ENCODE results near the gene MN1.

Gene MN1

DNA sequence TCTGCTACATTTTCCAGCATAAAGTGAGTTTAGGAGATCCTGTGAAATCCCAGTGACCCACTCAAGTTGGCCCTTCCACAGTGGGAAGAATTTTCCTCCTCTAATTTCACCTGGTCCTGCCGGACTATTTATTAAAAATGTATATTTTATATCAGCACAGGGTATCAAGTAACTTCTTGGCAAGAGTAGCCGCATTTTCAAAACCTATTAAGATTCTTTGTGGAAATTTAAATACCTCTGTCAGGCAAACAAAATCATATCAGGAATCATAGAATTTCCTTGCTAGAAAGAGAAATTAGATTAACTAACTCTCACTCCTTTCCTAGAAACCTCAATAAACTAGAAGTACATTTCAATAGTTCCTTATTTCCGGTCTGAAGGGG is 9.7 kb downstream of the MN1 start:
- no peaks in the 10 kb centered on the region for H3K4me1 ChIP-seq (ENCODE audit: insufficient read depth, low read length)
- no peak for ATAC-seq (ENCODE audit: insufficient read depth, low read depth)
- H3K4me2 ChIP-seq (ENCODE audit: insufficient read depth, low read length) = no peak overlapping the region
- H3K36me3 ChIP-seq (ENCODE audit: insufficient read depth, low read length) = no peaks in the 10 kb centered on the region
- H3K27ac ChIP-seq (ENCODE audit: low read length) = no peak overlapping the region
- no peaks in the 10 kb centered on the region for H3K9me3 ChIP-seq (ENCODE audit: insufficient read depth, low read length, severe bottlenecking)
- no peak overlapping the region for H2AFZ ChIP-seq (ENCODE audit: low read depth, low read length)
- no peaks in the 10 kb centered on the region for H3K79me2 ChIP-seq (ENCODE audit: insufficient read depth, low read length)
- no peaks in the 10 kb centered on the region for H4K20me1 ChIP-seq (ENCODE audit: insufficient read depth, low read length)
- no peak for DNase-seq
- no peak for TF ChIP-seq CTCF (IDR thresholded peaks at IDR 0.05; ENCODE audit: borderline replicate concordance, extremely low read depth, low read length, poor library complexity, severe bottlenecking)
- no peak for TF ChIP-seq EZH2 (IDR thresholded peaks at IDR 0.05; ENCODE audit: borderline replicate concordance, low read depth, low read length, severe bottlenecking)
- peaks cover 15% of the 10 kb centered on the region for H3K27me3 ChIP-seq (ENCODE audit: insufficient read depth, low read length, poor library complexity)
- H3K9ac ChIP-seq (ENCODE audit: low read depth, low read length) = no peak overlapping the region
- H3K4me3 ChIP-seq (ENCODE audit: low read depth in 1 of 2, low read length in 2 of 2) = no peak overlapping the region

DNA sequence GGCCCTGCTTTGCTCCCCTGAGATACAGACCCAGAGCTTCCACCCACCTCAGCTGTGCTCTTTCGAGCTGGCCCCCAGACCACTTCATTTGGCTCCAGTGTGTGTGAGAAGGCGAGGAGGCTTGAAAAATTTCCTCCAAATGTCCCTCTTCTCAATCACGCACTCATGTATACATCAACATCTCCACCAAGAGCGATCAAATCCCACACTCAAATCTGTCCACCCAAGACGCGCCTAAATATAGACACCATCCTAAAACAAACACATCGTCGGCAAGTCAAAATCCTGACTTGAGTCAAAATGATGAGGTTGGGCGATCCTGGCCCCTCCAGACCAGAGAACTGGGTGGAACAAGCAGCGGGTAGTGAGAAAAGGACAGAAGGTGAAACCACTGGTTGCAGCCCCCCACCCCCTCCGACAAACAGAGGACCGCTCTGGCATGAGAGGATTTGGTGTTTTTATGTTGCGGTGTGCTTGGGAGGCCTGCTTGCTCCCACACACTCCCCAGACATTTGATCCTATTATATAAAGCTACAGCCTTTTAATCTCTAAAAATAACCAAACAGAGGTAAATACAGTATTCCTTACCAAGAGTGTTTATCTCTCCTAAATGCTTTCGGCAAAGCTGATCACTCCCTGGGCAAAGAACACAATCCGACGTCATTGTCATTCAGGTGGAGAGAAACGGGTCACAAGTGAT is 10.2 kb downstream of the MN1 start:
- no peak overlapping the region for H3K4me2 ChIP-seq (ENCODE audit: insufficient read depth, low read length)
- no peaks in the 10 kb centered on the region for H4K20me1 ChIP-seq (ENCODE audit: insufficient read depth, low read length)
- H3K27ac ChIP-seq (ENCODE audit: low read length) = no peak overlapping the region
- no peaks in the 10 kb centered on the region for H3K36me3 ChIP-seq (ENCODE audit: insufficient read depth, low read length)
- H3K9me3 ChIP-seq (ENCODE audit: insufficient read depth, low read length, severe bottlenecking) = no peaks in the 10 kb centered on the region
- no peaks in the 10 kb centered on the region for H3K79me2 ChIP-seq (ENCODE audit: insufficient read depth, low read length)
- H2AFZ ChIP-seq (ENCODE audit: low read depth, low read length) = no peak overlapping the region
- peaks cover 18% of the 10 kb centered on the region for H3K27me3 ChIP-seq (ENCODE audit: insufficient read depth, low read length, poor library complexity)
- ATAC-seq (ENCODE audit: insufficient read depth, low read depth) (no peak), DNase-seq (no peak)
- H3K9ac ChIP-seq (ENCODE audit: low read depth, low read length) = no peak overlapping the region
- TF ChIP-seq EZH2 (IDR thresholded peaks at IDR 0.05; ENCODE audit: borderline replicate concordance, low read depth, low read length, severe bottlenecking) = no peak
- no peak for TF ChIP-seq CTCF (IDR thresholded peaks at IDR 0.05; ENCODE audit: borderline replicate concordance, extremely low read depth, low read length, poor library complexity, severe bottlenecking)
- H3K4me1 ChIP-seq (ENCODE audit: insufficient read depth, low read length) = no peaks in the 10 kb centered on the region
- no peak overlapping the region for H3K4me3 ChIP-seq (ENCODE audit: low read depth in 1 of 2, low read length in 2 of 2)

- H3K79me2 ChIP-seq (ENCODE audit: insufficient read depth, low read length) = no peaks in the 10 kb centered on the region
- H2AFZ ChIP-seq (ENCODE audit: low read depth, low read length) = no peak overlapping the region
- TF ChIP-seq EZH2 (IDR thresholded peaks at IDR 0.05; ENCODE audit: borderline replicate concordance, low read depth, low read length, severe bottlenecking) (no peak), CTCF (IDR thresholded peaks at IDR 0.05; ENCODE audit: borderline replicate concordance, extremely low read depth, low read length, poor library complexity, severe bottlenecking) (no peak)
- no peaks in the 10 kb centered on the region for H4K20me1 ChIP-seq (ENCODE audit: insufficient read depth, low read length)
- H3K4me2 ChIP-seq (ENCODE audit: insufficient read depth, low read length) = no peak overlapping the region
- ATAC-seq (ENCODE audit: insufficient read depth, low read depth) = no peak
- H3K4me3 ChIP-seq (ENCODE audit: low read depth in 1 of 2, low read length in 2 of 2) = no peak overlapping the region
- no peak overlapping the region for H3K27ac ChIP-seq (ENCODE audit: low read length)
- H3K4me1 ChIP-seq (ENCODE audit: insufficient read depth, low read length) = no peaks in the 10 kb centered on the region
- H3K9ac ChIP-seq (ENCODE audit: low read depth, low read length) = no peak overlapping the region
- DNase-seq = no peak
- no peaks in the 10 kb centered on the region for H3K9me3 ChIP-seq (ENCODE audit: insufficient read depth, low read length, severe bottlenecking)
- H3K36me3 ChIP-seq (ENCODE audit: insufficient read depth, low read length) = no peaks in the 10 kb centered on the region
- H3K27me3 ChIP-seq (ENCODE audit: insufficient read depth, low read length, poor library complexity) = peaks cover 20% of the 10 kb centered on the region
Observed at GRCh38 chr22:27790376-27791158, 11.0 kb downstream of the MN1 start.
